Peyer's patch (tissue), 4 donors: ENCODE data around the gene TRIAP1. TPM values are rescaled to one million over a fixed set of nuclear protein-coding genes. Genes with fewer than 3 reads are reported as not detected.

Experiments used
- DNase-seq, 3 donors: peaks; one replicate each; pipeline ENCODE4 v3.0.0-alpha.2; 2017 to 2019
- H3K27ac ChIP-seq, 4 donors: fragments of 200-600 bp; sonication (generic); one replicate each; pipeline ENCODE4 v1.5.1; 2016 to 2019
- H3K27me3 ChIP-seq, 2 donors: fragments of 200-600 bp; sonication (generic); one replicate each; pipeline ENCODE4 v1.5.1; 2019
- H3K36me3 ChIP-seq, 3 donors: fragments of 200-600 bp; sonication (generic); one replicate each; pipeline ENCODE4 v1.5.1; 2016 to 2019
- H3K4me1 ChIP-seq, 4 donors: fragments of 200-600 bp; sonication (generic); one replicate each; pipeline ENCODE4 v1.5.1; 2016 to 2019
- H3K4me3 ChIP-seq, 4 donors: fragments of 200-600 bp; sonication (generic); 1 replicate in 3 of 4; 2 replicates in 1 of 4; pipeline ENCODE4 v1.5.1; 2016 to 2019; ENCODE audit warnings: mild to moderate bottlenecking in 1 of 4
- H3K9me3 ChIP-seq, 4 donors: fragments of 200-600 bp; sonication (generic); one replicate each; pipeline ENCODE4 v1.5.1; 2016 to 2019; ENCODE audit warnings: mild to moderate bottlenecking in 1 of 4
- POLR2A ChIP-seq, 2 donors: fragments of 450-650 bp; IDR thresholded peaks; one replicate each; pipeline ENCODE4 v1.5.1; 2017; ENCODE audit warnings: antibody characterized with exemption in 2 of 2, mild to moderate bottlenecking in 2 of 2, moderate library complexity in 2 of 2
- total RNA-seq, 4 donors: library from RNA; depleted of rRNA; stranded (reverse); fragments of >200 nt; gene quantifications; one replicate each; pipeline ENCODE4 v1.1.0, GENCODE V29; 2016
- TF ChIP-seq, protein P1 (sequence below), 6 experiments: fragments of 450-650 bp in 4 of 6; fragments of 200-600 bp in 2 of 6; sonication (generic) in 1 of 6; IDR thresholded peaks; one replicate each; pipeline ENCODE4 v1.5.1; 2017 to 2019; ENCODE audit warnings: antibody characterized with exemption in 6 of 6, mild to moderate bottlenecking in 3 of 6, moderate library complexity in 1 of 6

Gene TRIAP1
- total RNA-seq, 4 donors from 2014 or later = 4.5 to 19.0 (median 6.4) TPM

GRCh38 chr12:120466560-120467315 lies 20.6 kb upstream of the TRIAP1 start:
- H3K4me3 ChIP-seq = no peak overlapping the region
- peak in 2 of 3 donors; percentile 24 to 57 for DNase-seq
- no peak overlapping the region for H3K27ac ChIP-seq

GRCh38 chr12:120465756-120466155 lies 19.6 kb upstream of the TRIAP1 start:
- H3K4me1 ChIP-seq = peaks cover 0 to 12% (median 0%) of the 10 kb centered on the region in 4 donors
- no peak for DNase-seq
- no peak overlapping the region for H3K4me3 ChIP-seq
- no peak for TF ChIP-seq POLR2A (IDR thresholded peaks at IDR 0.05)
- TF ChIP-seq, protein P1, sequence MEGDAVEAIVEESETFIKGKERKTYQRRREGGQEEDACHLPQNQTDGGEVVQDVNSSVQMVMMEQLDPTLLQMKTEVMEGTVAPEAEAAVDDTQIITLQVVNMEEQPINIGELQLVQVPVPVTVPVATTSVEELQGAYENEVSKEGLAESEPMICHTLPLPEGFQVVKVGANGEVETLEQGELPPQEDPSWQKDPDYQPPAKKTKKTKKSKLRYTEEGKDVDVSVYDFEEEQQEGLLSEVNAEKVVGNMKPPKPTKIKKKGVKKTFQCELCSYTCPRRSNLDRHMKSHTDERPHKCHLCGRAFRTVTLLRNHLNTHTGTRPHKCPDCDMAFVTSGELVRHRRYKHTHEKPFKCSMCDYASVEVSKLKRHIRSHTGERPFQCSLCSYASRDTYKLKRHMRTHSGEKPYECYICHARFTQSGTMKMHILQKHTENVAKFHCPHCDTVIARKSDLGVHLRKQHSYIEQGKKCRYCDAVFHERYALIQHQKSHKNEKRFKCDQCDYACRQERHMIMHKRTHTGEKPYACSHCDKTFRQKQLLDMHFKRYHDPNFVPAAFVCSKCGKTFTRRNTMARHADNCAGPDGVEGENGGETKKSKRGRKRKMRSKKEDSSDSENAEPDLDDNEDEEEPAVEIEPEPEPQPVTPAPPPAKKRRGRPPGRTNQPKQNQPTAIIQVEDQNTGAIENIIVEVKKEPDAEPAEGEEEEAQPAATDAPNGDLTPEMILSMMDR (IDR thresholded peaks at IDR 0.05) = no peak
- no peaks in the 10 kb centered on the region for H3K9me3 ChIP-seq
- peaks cover 0 to 50% (median 0%) of the 10 kb centered on the region in 3 donors for H3K36me3 ChIP-seq
- H3K27me3 ChIP-seq = no peaks in the 10 kb centered on the region
- H3K27ac ChIP-seq = no peak overlapping the region

More at GRCh38 chr12:120466560-120467315, 20.6 kb upstream of the TRIAP1 start:
- Histone ChIP-seq H3K9me3 (no peaks in the 10 kb centered on the region), H3K36me3 (peaks cover 0 to 41% (median 0%) of the 10 kb centered on the region in 3 donors), H3K27me3 (no peaks in the 10 kb centered on the region), H3K4me1 (peaks cover 0 to 17% (median 0%) of the 10 kb centered on the region in 4 donors)
- TF ChIP-seq, protein P1 (IDR thresholded peaks at IDR 0.05) = peak in 5 of 6 experiments; percentile 14 to 38 (median 34)
- no peak for TF ChIP-seq POLR2A (IDR thresholded peaks at IDR 0.05)

GRCh38 chr12:120463712-120464111 lies 17.5 kb upstream of the TRIAP1 start:
- Histone ChIP-seq H3K36me3 (peaks cover 0 to 70% (median 0%) of the 10 kb centered on the region in 3 donors), H3K27ac (no peak overlapping the region), H3K9me3 (no peaks in the 10 kb centered on the region), H3K27me3 (no peaks in the 10 kb centered on the region), H3K4me3 (no peak overlapping the region), H3K4me1 (peaks cover 0 to 4% (median 0%) of the 10 kb centered on the region in 4 donors)
- DNase-seq = no peak
- no peak for TF ChIP-seq POLR2A (IDR thresholded peaks at IDR 0.05)
- TF ChIP-seq, protein P1 (IDR thresholded peaks at IDR 0.05) = no peak

DNA sequence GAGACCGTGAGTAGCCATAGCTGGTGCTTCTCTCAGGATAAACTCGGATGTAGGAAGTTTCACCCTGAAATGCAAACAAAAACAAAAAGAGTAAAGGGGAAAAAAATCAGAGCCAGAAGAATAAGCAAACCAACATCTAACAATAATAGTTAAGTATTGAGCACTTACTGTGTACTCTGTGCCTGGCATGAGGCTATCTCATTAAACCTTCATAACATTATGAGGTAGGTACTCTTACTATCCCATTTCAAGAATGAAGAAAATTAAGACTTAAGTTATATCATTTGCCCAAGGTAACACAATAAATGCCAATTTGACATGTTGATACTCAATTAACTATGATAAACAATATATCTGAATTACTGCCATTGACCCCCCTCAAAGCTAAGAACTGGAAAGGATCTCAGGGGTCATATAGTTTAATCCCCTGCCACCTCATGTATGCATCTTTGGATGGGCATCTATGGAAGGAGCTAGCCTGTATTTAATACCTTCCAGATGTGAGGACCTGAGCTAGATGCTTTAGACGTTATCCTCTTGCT lies 16.0 kb upstream of the TRIAP1 start:
- peaks cover 0 to 3% (median 0%) of the 10 kb centered on the region in 4 donors for H3K4me1 ChIP-seq
- peaks cover 0 to 85% (median 0%) of the 10 kb centered on the region in 3 donors for H3K36me3 ChIP-seq
- DNase-seq = no peak
- H3K9me3 ChIP-seq = no peaks in the 10 kb centered on the region
- H3K27ac ChIP-seq = no peak overlapping the region
- no peak overlapping the region for H3K4me3 ChIP-seq
- TF ChIP-seq, protein P1 (IDR thresholded peaks at IDR 0.05) = no peak
- no peak for TF ChIP-seq POLR2A (IDR thresholded peaks at IDR 0.05)
- H3K27me3 ChIP-seq = no peaks in the 10 kb centered on the region

DNA sequence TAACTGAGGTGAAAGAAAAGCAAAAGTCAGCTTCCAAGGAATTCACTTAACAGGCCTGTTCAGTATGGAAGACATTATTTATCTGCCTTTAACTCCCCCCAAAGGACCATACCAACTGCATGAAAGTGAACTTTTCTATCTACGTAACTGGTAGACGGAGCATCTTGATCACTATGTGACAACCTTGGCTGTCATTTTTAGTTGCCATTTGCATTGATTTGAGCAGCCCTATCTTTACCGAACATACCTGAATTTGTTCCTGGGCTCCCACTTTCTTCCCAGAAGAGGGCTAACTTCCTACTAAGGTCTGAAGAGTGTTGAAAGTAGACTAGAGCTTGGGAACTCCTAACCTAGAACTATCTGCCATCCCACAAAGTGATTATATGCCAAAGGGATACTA lies 14.0 kb upstream of the TRIAP1 start:
- H3K9me3 ChIP-seq = no peaks in the 10 kb centered on the region
- no peaks in the 10 kb centered on the region for H3K27me3 ChIP-seq
- no peak overlapping the region for H3K4me3 ChIP-seq
- H3K27ac ChIP-seq = no peak overlapping the region
- peaks cover 0 to 97% (median 0%) of the 10 kb centered on the region in 3 donors for H3K36me3 ChIP-seq
- H3K4me1 ChIP-seq = no peaks in the 10 kb centered on the region
- no peak for DNase-seq
- TF ChIP-seq, protein P1 (IDR thresholded peaks at IDR 0.05) = no peak
- TF ChIP-seq POLR2A (IDR thresholded peaks at IDR 0.05) = no peak
